Lower leg skin (tissue), 3 donors: ENCODE results near the gene MYO1E.

ENCODE experiments used
- POLR2A ChIP-seq, 2 donors: fragments of 450-650 bp; IDR thresholded peaks; one replicate each; pipeline ENCODE4 v1.6.1; 2016 to 2017; ENCODE audit warnings: antibody characterized with exemption in 2 of 2, mild to moderate bottlenecking in 1 of 2, moderate library complexity in 1 of 2
- TF ChIP-seq, protein P1 (sequence below), 3 donors: fragments of 450-650 bp; IDR thresholded peaks; one replicate each; pipeline ENCODE4 v1.5.1; 2016; ENCODE audit warnings: antibody characterized with exemption in 3 of 3, mild to moderate bottlenecking in 3 of 3, moderate library complexity in 2 of 3

DNA sequence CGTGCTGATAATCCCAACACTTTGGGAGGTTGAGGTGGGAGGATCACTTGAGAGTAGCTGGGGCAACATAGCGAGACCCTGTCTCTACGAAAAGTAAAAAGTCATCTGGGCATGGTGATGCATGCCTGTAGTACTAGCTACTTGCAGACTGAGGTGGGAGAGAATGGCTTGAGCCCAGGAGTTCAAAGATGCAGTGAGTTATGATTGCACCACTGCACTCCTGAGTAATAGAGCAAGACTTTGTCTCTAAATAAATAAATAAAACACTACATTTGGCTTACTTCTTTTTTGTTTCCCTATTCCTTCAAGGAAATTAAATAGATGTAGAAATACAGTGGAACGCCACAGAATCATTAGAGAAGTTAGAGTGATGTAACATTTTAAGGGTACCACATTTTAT, 186.2 kb downstream of the MYO1E start:
- TF ChIP-seq, protein P1, sequence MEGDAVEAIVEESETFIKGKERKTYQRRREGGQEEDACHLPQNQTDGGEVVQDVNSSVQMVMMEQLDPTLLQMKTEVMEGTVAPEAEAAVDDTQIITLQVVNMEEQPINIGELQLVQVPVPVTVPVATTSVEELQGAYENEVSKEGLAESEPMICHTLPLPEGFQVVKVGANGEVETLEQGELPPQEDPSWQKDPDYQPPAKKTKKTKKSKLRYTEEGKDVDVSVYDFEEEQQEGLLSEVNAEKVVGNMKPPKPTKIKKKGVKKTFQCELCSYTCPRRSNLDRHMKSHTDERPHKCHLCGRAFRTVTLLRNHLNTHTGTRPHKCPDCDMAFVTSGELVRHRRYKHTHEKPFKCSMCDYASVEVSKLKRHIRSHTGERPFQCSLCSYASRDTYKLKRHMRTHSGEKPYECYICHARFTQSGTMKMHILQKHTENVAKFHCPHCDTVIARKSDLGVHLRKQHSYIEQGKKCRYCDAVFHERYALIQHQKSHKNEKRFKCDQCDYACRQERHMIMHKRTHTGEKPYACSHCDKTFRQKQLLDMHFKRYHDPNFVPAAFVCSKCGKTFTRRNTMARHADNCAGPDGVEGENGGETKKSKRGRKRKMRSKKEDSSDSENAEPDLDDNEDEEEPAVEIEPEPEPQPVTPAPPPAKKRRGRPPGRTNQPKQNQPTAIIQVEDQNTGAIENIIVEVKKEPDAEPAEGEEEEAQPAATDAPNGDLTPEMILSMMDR (IDR thresholded peaks at IDR 0.05), result no peak
- no peak for TF ChIP-seq POLR2A (IDR thresholded peaks at IDR 0.05)
